K562 (cell line): Measurements from ENCODE around the gene TBC1D25. TPM values are rescaled to one million over a fixed set of nuclear protein-coding genes. Genes with fewer than 3 reads are reported as not detected.

Experiments used
- ARID1B ChIP-seq: fragments of 450-650 bp; IDR thresholded peaks from 2 replicates; pipeline ENCODE4 v1.6.1; 2016; ENCODE audit warnings: antibody characterized with exemption, mild to moderate bottlenecking, inconsistent platforms
- BRCA1 ChIP-seq, 2 experiments: fragments of 450-650 bp in 1 of 2; sonication (generic) in 1 of 2; formaldehyde crosslinking in 1 of 2; IDR thresholded peaks; 2 replicates each; pipeline versions ENCODE4 v1.5.0 to v1.6.1; 2017 to 2020; ENCODE audit warnings: mild to moderate bottlenecking in 1 of 2, missing genetic modification reagents in 1 of 2
- BRF1 ChIP-seq: IDR thresholded peaks from 3 replicates; pipeline ENCODE4 v1.6.1; 2011; ENCODE audit warnings: borderline replicate concordance, mild to moderate bottlenecking; ENCODE audit not compliant: insufficient read length; ENCODE audit errors: extremely low read depth
- CAMTA2 ChIP-seq: fragments of 250-450 bp; sonication (Bioruptor Pico); conservative IDR thresholded peaks from 2 replicates; pipeline ENCODE4 v1.5.1; 2022
- CREB1 ChIP-seq, 2 experiments: sonication (generic) in 1 of 2; formaldehyde crosslinking in 1 of 2; IDR thresholded peaks; 2 replicates each; pipeline versions ENCODE4 v1.6.1 to v1.8.0; 2012 to 2022; ENCODE audit warnings: inconsistent platforms in 1 of 2, mild to moderate bottlenecking in 1 of 2, missing genetic modification reagents in 1 of 2, moderate library complexity in 1 of 2
- DACH1 ChIP-seq: fragments of 450-650 bp; IDR thresholded peaks from 2 replicates; pipeline ENCODE4 v1.6.1; 2018; ENCODE audit not compliant: partially characterized antibody
- GMEB1 ChIP-seq: fragments of 250-450 bp; sonication (Bioruptor Pico); IDR thresholded peaks from 2 replicates; pipeline ENCODE4 v1.4.0; 2020; ENCODE audit warnings: mild to moderate bottlenecking
- KDM5B ChIP-seq: fragments of 200-600 bp; sonication (generic); IDR thresholded peaks from 2 replicates; pipeline ENCODE4 v1.6.1; 2012; ENCODE audit warnings: low read depth, mild to moderate bottlenecking, moderate library complexity, low read length, control low read depth, inconsistent platforms; ENCODE audit not compliant: insufficient replicate concordance
- LCOR ChIP-seq: sonication (generic); formaldehyde crosslinking; IDR thresholded peaks from 2 replicates; pipeline ENCODE4 v1.8.0; 2022; ENCODE audit warnings: mild to moderate bottlenecking, missing genetic modification reagents
- MECOM ChIP-seq: fragments of 250-450 bp; sonication (Bioruptor Pico); IDR thresholded peaks from 2 replicates; pipeline ENCODE4 v1.8.0; 2022; ENCODE audit warnings: inconsistent platforms
- NFIC ChIP-seq: fragments of 450-650 bp; IDR thresholded peaks from 2 replicates; pipeline ENCODE4 v1.6.1; 2017; ENCODE audit warnings: mild to moderate bottlenecking, inconsistent platforms
- NR3C1 ChIP-seq: sonication (generic); formaldehyde crosslinking; IDR thresholded peaks from 2 replicates; pipeline ENCODE4 v1.8.1; 2022; ENCODE audit warnings: missing genetic modification reagents
- POLR3G ChIP-seq: IDR thresholded peaks from 2 replicates; pipeline ENCODE4 v1.6.1; 2011; ENCODE audit not compliant: insufficient read length, insufficient replicate concordance; ENCODE audit errors: extremely low read depth
- PRPF4 ChIP-seq: fragments of 200-400 bp; formaldehyde crosslinking; IDR thresholded peaks from one replicate; pipeline ENCODE4 v1.6.1; 2017; ENCODE audit warnings: low read length, low read depth, mild to moderate bottlenecking; ENCODE audit not compliant: insufficient read depth, poor library complexity, severe bottlenecking
- RBM39 ChIP-seq: fragments of 200-400 bp; formaldehyde crosslinking; optimal IDR thresholded peaks from 2 replicates; pipeline ENCODE3; 2018; ENCODE audit warnings: low read depth, low read length
- SETDB1 ChIP-seq: IDR thresholded peaks from one replicate; pipeline ENCODE4 v1.6.1; 2012; ENCODE audit warnings: low read length, control low read depth, inconsistent platforms
- SMAD1 ChIP-seq: fragments of 150-350 bp; IDR thresholded peaks from 2 replicates; pipeline ENCODE4 v1.6.1; 2014; ENCODE audit warnings: low read length, low read depth; ENCODE audit not compliant: partially characterized antibody
- SMAD4 ChIP-seq: fragments of 250-450 bp; sonication (Bioruptor Pico); conservative IDR thresholded peaks from 2 replicates; pipeline ENCODE4 v1.8.0; 2021; ENCODE audit warnings: inconsistent platforms, mild to moderate bottlenecking, moderate library complexity
- TRIM24 ChIP-seq, 2 experiments: fragments of 450-650 bp; IDR thresholded peaks; 2 replicates each; pipeline ENCODE4 v1.6.1; 2016
- ZC3H4 ChIP-seq: sonication (generic); formaldehyde crosslinking; IDR thresholded peaks from 2 replicates; pipeline ENCODE4 v1.9.0; 2021; ENCODE audit warnings: missing genetic modification reagents, borderline replicate concordance
- ZC3H8 ChIP-seq: fragments of 450-650 bp; IDR thresholded peaks from 2 replicates; pipeline ENCODE4 v1.6.1; 2017
- ZNF253 ChIP-seq: fragments of 250-450 bp; sonication (Bioruptor Pico); conservative IDR thresholded peaks from 2 replicates; pipeline ENCODE4 v1.6.1; 2021; ENCODE audit warnings: mild to moderate bottlenecking
- ZNF263 ChIP-seq: sonication (generic); formaldehyde crosslinking; IDR thresholded peaks from 2 replicates; pipeline ENCODE4 v1.8.0; 2022; ENCODE audit warnings: mild to moderate bottlenecking, missing genetic modification reagents, borderline replicate concordance
- ZNF354B ChIP-seq: fragments of 250-450 bp; sonication (Bioruptor Pico); IDR thresholded peaks from 2 replicates; pipeline ENCODE4 v1.4.0; 2020
- ZNF764 ChIP-seq: fragments of 250-450 bp; sonication (Bioruptor Pico); IDR thresholded peaks from 2 replicates; pipeline ENCODE4 v1.4.0; 2020; ENCODE audit warnings: low read depth, mild to moderate bottlenecking, moderate library complexity
- polyA plus RNA-seq, 8 experiments: library from polyadenylated mRNA; depleted of rRNA in 4 of 8; stranded (reverse) in 5 of 8; unstranded in 3 of 8; fragments of >200 nt; fragmentation: Nextera tagmentation in 2 of 8; fragmentation: Illumina TruSeq in 1 of 8; extraction: Ambion mirVana in 2 of 8; extraction: Trizol in 1 of 8; gene quantifications; 2 replicates each; pipeline versions ENCODE4 v1.2.1 to v1.2.3, GENCODE V29; 2011 to 2014; ENCODE audit warnings: inconsistent platforms in 1 of 8, missing spikeins in 1 of 8
- total RNA-seq, 7 experiments: library from RNA; depleted of rRNA in 6 of 7; stranded (reverse); fragments of >200 nt in 6 of 7; fragmentation: Illumina TruSeq in 2 of 7; extraction: Trizol in 2 of 7; gene quantifications; 2 replicates each; pipeline versions ENCODE4 v1.2.1 to v1.2.3, GENCODE V29; 2011 to 2021; ENCODE audit warnings: low replicate concordance in 1 of 7
- TF ChIP-seq, protein P1 (sequence below), 2 experiments: IDR thresholded peaks; 2 replicates each; pipeline ENCODE4 v1.6.1; 2012; ENCODE audit warnings: improper control_type of control experiment in 2 of 2, low read depth in 2 of 2, low read length in 2 of 2, borderline replicate concordance in 1 of 2

Gene TBC1D25
- total and polyA plus RNA-seq, 9 of the 15 experiments (the other 6 are each of a cell fraction or from before 2014, with no cell fraction given) = 0.62 to 10.6 (median 3.9) TPM

DNA sequence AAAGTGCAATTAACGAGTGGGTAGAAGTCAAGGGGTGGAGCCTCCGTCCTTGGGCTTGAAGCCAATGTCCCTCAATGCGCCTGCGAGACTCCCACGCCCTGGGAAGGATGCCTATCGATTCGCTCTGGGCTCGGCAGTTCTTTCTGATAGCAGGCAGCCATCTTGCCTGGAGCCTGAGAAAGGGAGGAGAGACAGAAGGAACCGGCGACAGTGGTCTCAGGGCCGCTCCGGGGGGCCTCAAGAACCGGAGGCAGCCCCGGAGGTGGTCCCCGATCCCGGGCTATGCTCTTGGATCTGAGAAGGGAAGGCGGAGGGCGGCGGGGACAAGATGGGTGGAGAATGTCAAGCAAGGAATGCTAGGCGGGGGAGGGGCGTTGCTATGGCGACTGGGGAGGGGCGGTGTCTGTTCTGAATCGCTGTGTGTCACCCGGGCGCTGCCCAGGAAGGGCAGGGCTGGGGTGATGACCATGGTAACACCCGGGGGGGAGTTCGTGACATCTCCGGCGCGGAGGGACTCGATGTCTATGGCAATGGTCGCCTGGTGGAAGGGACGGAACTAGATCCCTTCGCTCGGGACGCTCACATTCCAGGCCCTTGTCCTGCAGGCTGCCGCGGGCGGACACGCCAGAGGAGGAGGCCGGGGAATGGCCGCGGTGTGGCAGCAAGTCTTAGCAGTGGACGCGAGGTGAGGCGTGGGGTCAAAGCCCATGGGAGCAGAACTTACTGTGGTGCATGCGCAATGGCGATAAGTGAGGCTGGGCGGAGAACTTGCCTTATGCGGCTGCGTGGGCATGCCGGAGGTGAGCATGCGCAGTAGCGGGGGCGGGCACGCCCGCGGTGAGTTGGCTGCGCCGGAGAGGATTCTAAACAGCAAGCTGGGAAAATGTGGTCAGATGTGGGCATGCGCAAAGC lies 58.1 kb downstream of the TBC1D25 start, which contains the start of gene WDR13 (continued):
- TF ChIP-seq PRPF4 (no peak), CREB1 (IDR thresholded peaks at IDR 0.05) (no peak), CREB1 (CRISPR knock-in tag; IDR thresholded peaks at IDR 0.05) (no peak), KDM5B (peak; percentile 34), DACH1 (no peak), ZC3H4 (CRISPR knock-in tag) (no peak), CAMTA2 (no peak), GMEB1 (CRISPR knock-in tag) (peak; percentile 65), TRIM24 (IDR thresholded peaks at IDR 0.05) (no peak), ZNF354B (CRISPR knock-in tag) (no peak), POLR3G (no peak), ZNF764 (CRISPR knock-in tag) (no peak), SMAD1 (peak; percentile 81), BRF1 (no peak), SETDB1 (no peak), ZNF263 (CRISPR knock-in tag) (no peak), NR3C1 (CRISPR knock-in tag) (no peak), SMAD4 (CRISPR knock-in tag) (no peak), BRCA1 (IDR thresholded peaks at IDR 0.05) (no peak), BRCA1 (CRISPR knock-in tag; IDR thresholded peaks at IDR 0.05) (no peak), NFIC (peak; percentile 96), RBM39 (no peak), MECOM (no peak), ARID1B (peak; percentile 21), LCOR (CRISPR knock-in tag) (peak; percentile 48; the same call in 1 of the 2 replicates), ZNF253 (no peak), ZC3H8 (no peak)
- TF ChIP-seq, protein P1, sequence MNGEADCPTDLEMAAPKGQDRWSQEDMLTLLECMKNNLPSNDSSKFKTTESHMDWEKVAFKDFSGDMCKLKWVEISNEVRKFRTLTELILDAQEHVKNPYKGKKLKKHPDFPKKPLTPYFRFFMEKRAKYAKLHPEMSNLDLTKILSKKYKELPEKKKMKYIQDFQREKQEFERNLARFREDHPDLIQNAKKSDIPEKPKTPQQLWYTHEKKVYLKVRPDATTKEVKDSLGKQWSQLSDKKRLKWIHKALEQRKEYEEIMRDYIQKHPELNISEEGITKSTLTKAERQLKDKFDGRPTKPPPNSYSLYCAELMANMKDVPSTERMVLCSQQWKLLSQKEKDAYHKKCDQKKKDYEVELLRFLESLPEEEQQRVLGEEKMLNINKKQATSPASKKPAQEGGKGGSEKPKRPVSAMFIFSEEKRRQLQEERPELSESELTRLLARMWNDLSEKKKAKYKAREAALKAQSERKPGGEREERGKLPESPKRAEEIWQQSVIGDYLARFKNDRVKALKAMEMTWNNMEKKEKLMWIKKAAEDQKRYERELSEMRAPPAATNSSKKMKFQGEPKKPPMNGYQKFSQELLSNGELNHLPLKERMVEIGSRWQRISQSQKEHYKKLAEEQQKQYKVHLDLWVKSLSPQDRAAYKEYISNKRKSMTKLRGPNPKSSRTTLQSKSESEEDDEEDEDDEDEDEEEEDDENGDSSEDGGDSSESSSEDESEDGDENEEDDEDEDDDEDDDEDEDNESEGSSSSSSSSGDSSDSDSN (IDR thresholded peaks at IDR 0.05; ENCODE audit: borderline replicate concordance in 1 of 2, low read depth in 2 of 2, low read length in 2 of 2) = no peak
